H1 (cell line): ENCODE data around the gene GDPGP1. TPM values are rescaled to one million over a fixed set of nuclear protein-coding genes. Genes with fewer than 3 reads are reported as not detected.

Experiments
- CTCF ChIA-PET: fragments of 300-600 bp; sonication (Branson Sonifier 250); formaldehyde crosslinking; loops from one replicate; lab custom pipeline; 2021; ENCODE audit not compliant: partially characterized antibody; lab: Charles Lee
- POLR2A ChIA-PET: fragments of 300-600 bp; sonication (Branson Sonifier 250); formaldehyde crosslinking; loops from one replicate; lab custom pipeline; 2021; ENCODE audit warnings: inconsistent platforms; ENCODE audit not compliant: partially characterized antibody; lab: Charles Lee
- DNase-seq, 2 experiments: peaks; one replicate each; pipeline versions ENCODE4 v3.0.0 to v3.0.0-alpha.2; 2010 to 2022; ENCODE audit warnings: low spot score in 2 of 2, low read depth in 1 of 2, mixed read lengths in 1 of 2
- FAIRE-seq: peaks from 2 replicates; lab custom pipeline; 2011; peaks lifted over from hg19 to GRCh38; lab: Jason Lieb, UNC
- H2AFZ ChIP-seq: 2 replicates; pipeline ENCODE4 v1.8.1; 2012; ENCODE audit warnings: low read length, inconsistent platforms
- H2AK5ac ChIP-seq: 2 replicates; pipeline ENCODE4 v1.6.1; 2013; ENCODE audit warnings: low read depth, low read length
- H2BK120ac ChIP-seq: replicated peaks from 2 replicates; pipeline ENCODE3; 2013; ENCODE audit warnings: low read depth, low read length, inconsistent platforms
- H2BK12ac ChIP-seq: 2 replicates; pipeline ENCODE4 v1.6.1; 2013; ENCODE audit warnings: low read depth, low read length
- H2BK15ac ChIP-seq: 2 replicates; pipeline ENCODE4 v1.6.1; 2013; ENCODE audit warnings: low read length
- H2BK20ac ChIP-seq: 2 replicates; pipeline ENCODE4 v1.6.1; 2013; ENCODE audit warnings: low read length
- H2BK5ac ChIP-seq: 2 replicates; pipeline ENCODE4 v1.6.1; 2013; ENCODE audit warnings: low read depth, low read length
- H3K14ac ChIP-seq: 2 replicates; pipeline ENCODE4 v1.6.1; 2013; ENCODE audit warnings: inconsistent platforms; ENCODE audit not compliant: insufficient read length
- H3K18ac ChIP-seq: 2 replicates; pipeline ENCODE4 v1.6.1; 2013; ENCODE audit warnings: low read length; ENCODE audit errors: extremely low read depth
- H3K23ac ChIP-seq: 2 replicates; pipeline ENCODE4 v1.6.1; 2013; ENCODE audit warnings: inconsistent platforms; ENCODE audit not compliant: insufficient read length
- H3K23me2 ChIP-seq: 2 replicates; pipeline ENCODE4 v1.6.1; 2013; ENCODE audit warnings: low read depth, low read length
- H3K27ac ChIP-seq: 2 replicates; pipeline ENCODE4 v1.6.1; 2011; ENCODE audit warnings: low read depth, low read length, inconsistent platforms
- H3K27me3 ChIP-seq, 4 experiments: replicated peaks in 1 of 4; 1 replicate in 1 of 4; 2 replicates in 3 of 4; pipeline versions ENCODE4 v1.6.1 to v1.8.1; 2011 to 2013; ENCODE audit warnings: low read length in 3 of 4, mild to moderate bottlenecking in 3 of 4, inconsistent platforms in 2 of 4, mixed read lengths in 2 of 4, moderate library complexity in 1 of 4; ENCODE audit not compliant: control insufficient read depth in 3 of 4, insufficient read depth in 3 of 4; ENCODE audit errors: extremely low read depth in 1 of 4
- H3K36me3 ChIP-seq, 4 experiments: 2 replicates each; pipeline versions ENCODE4 v1.6.1 to v1.8.1; 2011 to 2013; ENCODE audit warnings: mild to moderate bottlenecking in 4 of 4, low read length in 3 of 4, moderate library complexity in 2 of 4, control low read depth in 1 of 4, inconsistent platforms in 1 of 4; ENCODE audit not compliant: insufficient read depth in 4 of 4, control insufficient read depth in 2 of 4
- H3K4ac ChIP-seq: replicated peaks from 2 replicates; pipeline ENCODE3; 2013; ENCODE audit warnings: low read length, low read depth, mixed read lengths, inconsistent platforms; ENCODE audit not compliant: insufficient read length
- H3K4me1 ChIP-seq, 4 experiments: replicated peaks in 1 of 4; 1 replicate in 1 of 4; 2 replicates in 3 of 4; pipeline versions ENCODE4 v1.6.1 to v1.8.1; 2011 to 2013; ENCODE audit warnings: low read length in 3 of 4, inconsistent platforms in 2 of 4, mixed read lengths in 1 of 4; ENCODE audit not compliant: insufficient read depth in 4 of 4, control insufficient read depth in 3 of 4
- H3K4me2 ChIP-seq, 2 experiments: 2 replicates each; pipeline versions ENCODE4 v1.6.1 to v1.8.1; 2011 to 2013; ENCODE audit warnings: low read depth in 2 of 2, low read length in 2 of 2, control low read depth in 1 of 2, inconsistent platforms in 1 of 2, mild to moderate bottlenecking in 1 of 2; ENCODE audit not compliant: insufficient read depth in 1 of 2
- H3K4me3 ChIP-seq, 4 experiments: fragments of 200-600, 300-600 bp in 1 of 4; sonication (generic), shearing (Covaris generic), sonication (Bioruptor Twin) in 1 of 4; 2 replicates each; pipeline versions ENCODE4 v1.5.1 to v1.8.1; 2011 to 2016; ENCODE audit warnings: low read length in 4 of 4, low read depth in 3 of 4, control low read depth in 2 of 4, inconsistent platforms in 2 of 4, mild to moderate bottlenecking in 2 of 4, mixed read lengths in 1 of 4, moderate library complexity in 1 of 4; ENCODE audit not compliant: insufficient read depth in 2 of 4; ENCODE audit errors: extremely low read depth in 1 of 4
- H3K56ac ChIP-seq: replicated peaks from 2 replicates; pipeline ENCODE3; 2013; ENCODE audit warnings: low read depth, mild to moderate bottlenecking, mixed read lengths, low read length, inconsistent platforms; ENCODE audit not compliant: insufficient read length
- H3K79me1 ChIP-seq: 2 replicates; pipeline ENCODE4 v1.6.1; 2013; ENCODE audit warnings: low read depth, low read length, control low read depth
- H3K79me2 ChIP-seq, 2 experiments: 2 replicates each; pipeline versions ENCODE4 v1.6.1 to v1.8.1; 2012 to 2013; ENCODE audit warnings: low read length in 2 of 2, mild to moderate bottlenecking in 2 of 2, inconsistent platforms in 1 of 2; ENCODE audit not compliant: insufficient read depth in 2 of 2, control insufficient read depth in 1 of 2
- H3K9ac ChIP-seq, 4 experiments: replicated peaks in 1 of 4; 1 replicate in 1 of 4; 2 replicates in 3 of 4; pipeline versions ENCODE4 v1.6.1 to v1.8.1; 2011 to 2013; ENCODE audit warnings: low read depth in 3 of 4, low read length in 3 of 4, control low read depth in 2 of 4, mild to moderate bottlenecking in 2 of 4, moderate library complexity in 2 of 4, inconsistent platforms in 1 of 4; ENCODE audit errors: extremely low read depth in 1 of 4
- H3K9me3 ChIP-seq, 2 experiments: 2 replicates each; pipeline versions ENCODE4 v1.6.1 to v1.8.1; 2012 to 2013; ENCODE audit warnings: mild to moderate bottlenecking in 2 of 2, moderate library complexity in 2 of 2, control low read depth in 1 of 2, inconsistent platforms in 1 of 2, low read depth in 1 of 2, low read length in 1 of 2, mixed read lengths in 1 of 2; ENCODE audit not compliant: insufficient read depth in 2 of 2
- H4K20me1 ChIP-seq, 2 experiments: replicated peaks in 1 of 2; 2 replicates each; pipeline versions ENCODE3 to v1.8.1; 2011 to 2013; ENCODE audit warnings: inconsistent platforms in 2 of 2, low read length in 2 of 2, mild to moderate bottlenecking in 1 of 2; ENCODE audit not compliant: insufficient read depth in 2 of 2, control insufficient read depth in 1 of 2
- H4K5ac ChIP-seq: 2 replicates; pipeline ENCODE4 v1.6.1; 2013; ENCODE audit warnings: low read length, low read depth, mixed read lengths, inconsistent platforms; ENCODE audit not compliant: insufficient read length
- H4K8ac ChIP-seq: 2 replicates; pipeline ENCODE4 v1.8.0; 2013; ENCODE audit warnings: mild to moderate bottlenecking, moderate library complexity, low read length, inconsistent platforms; ENCODE audit not compliant: insufficient read depth; ENCODE audit errors: extremely low read depth
- H4K91ac ChIP-seq: replicated peaks from 2 replicates; pipeline ENCODE3; 2013; ENCODE audit warnings: low read length, mixed read lengths, inconsistent platforms; ENCODE audit not compliant: insufficient read length
- JUN ChIP-seq: IDR thresholded peaks from 2 replicates; pipeline ENCODE4 v1.6.1; 2011; ENCODE audit warnings: low read depth, mild to moderate bottlenecking, improper control_type of control experiment, low read length
- JUND ChIP-seq: IDR thresholded peaks from 2 replicates; pipeline ENCODE4 v1.6.1; 2011; ENCODE audit warnings: mild to moderate bottlenecking, improper control_type of control experiment, low read length
- KDM1A ChIP-seq: fragments of 200-600, 300-600 bp; sonication (generic); IDR thresholded peaks from 2 replicates; pipeline ENCODE4 v1.7.1; 2016; ENCODE audit warnings: mild to moderate bottlenecking, low read length, borderline replicate concordance
- RAD21 ChIP-seq, 2 experiments: IDR thresholded peaks in 1 of 2; conservative IDR thresholded peaks in 1 of 2; 2 replicates each; pipeline ENCODE4 v1.6.1; 2011; ENCODE audit warnings: low read depth in 2 of 2, low read length in 2 of 2, improper control_type of control experiment in 1 of 2, inconsistent platforms in 1 of 2, mild to moderate bottlenecking in 1 of 2, moderate library complexity in 1 of 2
- SUZ12 ChIP-seq: fragments of 200-600 bp; sonication (generic); IDR thresholded peaks from 2 replicates; pipeline ENCODE4 v1.6.1; 2012; ENCODE audit warnings: mild to moderate bottlenecking, inconsistent platforms, low read length, moderate library complexity, mixed read lengths
- TAF1 ChIP-seq: IDR thresholded peaks from 2 replicates; pipeline ENCODE4 v1.6.1; 2011; ENCODE audit warnings: mild to moderate bottlenecking, low read depth, low read length
- WGBS, 2 experiments: shearing (Covaris generic) in 1 of 2; methylation state at CpG; one replicate each; pipeline versions ENCODE4 v1.1.6 to v1.1.7; 2013 to 2015; ENCODE audit warnings: low lambda C conversion rate in 2 of 2, mixed read lengths in 2 of 2, inconsistent platforms in 1 of 2, low coverage in 1 of 2, missing lambda C conversion rate in 1 of 2; ENCODE audit not compliant: insufficient replicate concordance in 2 of 2, insufficient coverage in 1 of 2, insufficient read length in 1 of 2; ENCODE audit errors: extremely low coverage in 1 of 2, missing lambda C conversion rate in 1 of 2; 5-methylcytosine and 5-hydroxymethylcytosine counted together
- polyA plus RNA-seq, 7 experiments: library from polyadenylated mRNA; depleted of rRNA in 3 of 7; stranded (reverse) in 5 of 7; unstranded in 2 of 7; fragments of >200 nt in 5 of 7; fragments of 200-250 nt in 2 of 7; gene quantifications; 1 replicate in 5 of 7; 2 replicates in 1 of 7; 4 replicates in 1 of 7; pipeline versions ENCODE4 v1.2.1 to v1.2.3, GENCODE V29; 2011 to 2013; ENCODE audit warnings: missing spikeins in 2 of 7, mixed read lengths in 2 of 7
- total RNA-seq: library from RNA; stranded (reverse); fragmentation: NEBNext Ultra II Directional; extraction: Animal tissue kit (Norgen Biotek cat#: 25700); gene quantifications from 2 replicates; pipeline ENCODE4 v1.2.1, GENCODE V29; 2021
- TF ChIP-seq, protein P1 (sequence below), 3 experiments: IDR thresholded peaks; 1 replicate in 2 of 3; 2 replicates in 1 of 3; pipeline versions ENCODE4 v1.5.1 to v1.6.1; 2011; ENCODE audit warnings: low read length in 3 of 3, mild to moderate bottlenecking in 3 of 3, inconsistent platforms in 2 of 3, low read depth in 1 of 3, moderate library complexity in 1 of 3; ENCODE audit not compliant: insufficient read depth in 1 of 3; ENCODE audit errors: control extremely low read depth in 1 of 3
- TF ChIP-seq, protein P2 (sequence below): IDR thresholded peaks from 2 replicates; pipeline ENCODE4 v1.6.1; 2011; ENCODE audit warnings: low read length, improper control_type of control experiment

Gene GDPGP1
- total and polyA plus RNA-seq, 2 of the 8 experiments (the other 6 are each of a cell fraction or from before 2014, with no cell fraction given) = 1.8 to 5.6 TPM

DNA sequence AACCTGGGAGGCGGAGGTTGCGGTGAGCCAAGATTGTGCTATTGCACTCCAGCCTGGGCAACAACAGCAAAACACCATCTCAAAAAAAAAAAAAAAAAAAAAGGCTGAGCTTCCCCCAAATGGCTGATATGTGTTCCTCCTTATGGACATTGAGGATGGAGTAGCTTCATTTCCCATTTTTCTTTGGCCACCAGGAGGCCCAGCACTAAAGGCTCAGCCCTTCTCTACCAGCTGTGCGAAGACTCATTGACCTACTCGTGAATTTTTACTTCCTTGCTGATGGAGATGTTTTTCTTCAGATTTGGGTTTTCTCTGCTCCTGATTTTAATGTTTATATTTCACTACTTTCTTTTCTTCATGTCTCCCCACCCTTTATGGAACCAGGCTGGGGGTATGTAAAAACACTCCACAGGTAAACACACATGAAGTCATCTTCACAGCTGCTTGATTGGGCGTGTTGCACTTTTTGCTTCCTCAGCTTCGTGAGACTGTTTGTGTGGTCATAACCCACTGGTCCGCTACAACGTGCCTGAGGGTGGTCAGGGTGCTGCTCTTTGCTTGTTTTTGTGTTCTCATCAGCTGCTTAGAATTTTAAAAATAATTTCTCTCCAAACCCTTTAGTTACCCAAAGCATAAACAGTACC is 19.3 kb upstream of the GDPGP1 start:
- ChIA-PET POLR2A (interaction anchor here (1.0 to 4.8 kb wide), 3 partner anchors 10 to 29 kb away, joined by 3 to 25 read pairs (median 4); partner anchors contain the start of gene SEMA4B), CTCF (interaction anchor here (0.6 to 12.3 kb wide), 13 partner anchors 10 to 68 kb away, joined by 3 to 182 read pairs (median 5); partner anchors contain the start of genes CIB1 and SEMA4B)
- H3K23me2 ChIP-seq = no peaks in the 10 kb centered on the region; the same call in 1 of the 2 replicates
- H2BK12ac ChIP-seq = no peak overlapping the region
- H4K8ac ChIP-seq = no peak overlapping the region
- no peak overlapping the region for H3K9ac ChIP-seq
- WGBS, 2 experiments = 88% methylated on average over 6 of the region's 8 CpGs; no CpG with 5 or more reads in 1 of the 2 experiments
- peaks cover 0 to 4% (median 2%) of the 10 kb centered on the region in 4 experiments; a peak in 4 of 7 replicates for H3K4me1 ChIP-seq
- H4K91ac ChIP-seq = no peak overlapping the region
- H3K4me2 ChIP-seq = no peak overlapping the region
- H3K79me2 ChIP-seq = peaks cover 0 to 16% of the 10 kb centered on the region in 2 experiments; a peak in 1 of 4 replicates
- no peak overlapping the region for H4K5ac ChIP-seq
- TF ChIP-seq, protein P1, sequence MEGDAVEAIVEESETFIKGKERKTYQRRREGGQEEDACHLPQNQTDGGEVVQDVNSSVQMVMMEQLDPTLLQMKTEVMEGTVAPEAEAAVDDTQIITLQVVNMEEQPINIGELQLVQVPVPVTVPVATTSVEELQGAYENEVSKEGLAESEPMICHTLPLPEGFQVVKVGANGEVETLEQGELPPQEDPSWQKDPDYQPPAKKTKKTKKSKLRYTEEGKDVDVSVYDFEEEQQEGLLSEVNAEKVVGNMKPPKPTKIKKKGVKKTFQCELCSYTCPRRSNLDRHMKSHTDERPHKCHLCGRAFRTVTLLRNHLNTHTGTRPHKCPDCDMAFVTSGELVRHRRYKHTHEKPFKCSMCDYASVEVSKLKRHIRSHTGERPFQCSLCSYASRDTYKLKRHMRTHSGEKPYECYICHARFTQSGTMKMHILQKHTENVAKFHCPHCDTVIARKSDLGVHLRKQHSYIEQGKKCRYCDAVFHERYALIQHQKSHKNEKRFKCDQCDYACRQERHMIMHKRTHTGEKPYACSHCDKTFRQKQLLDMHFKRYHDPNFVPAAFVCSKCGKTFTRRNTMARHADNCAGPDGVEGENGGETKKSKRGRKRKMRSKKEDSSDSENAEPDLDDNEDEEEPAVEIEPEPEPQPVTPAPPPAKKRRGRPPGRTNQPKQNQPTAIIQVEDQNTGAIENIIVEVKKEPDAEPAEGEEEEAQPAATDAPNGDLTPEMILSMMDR (IDR thresholded peaks at IDR 0.05; ENCODE audit: control extremely low read depth in 1 of 3, insufficient read depth in 1 of 3, low read depth in 1 of 3, low read length in 3 of 3) = peak in 1 of 3 experiments; percentile 47; a peak in 2 of 4 replicates
- no peak for TF ChIP-seq KDM1A
- TF ChIP-seq RAD21 (IDR thresholded peaks at IDR 0.05 in 1 of 2, conservative IDR thresholded peaks at IDR 0.05 in 1 of 2; ENCODE audit: low read depth in 2 of 2, low read length in 2 of 2) = peak in 1 of 2 experiments; percentile 27; a peak in 1 of 4 replicates
- no peak for TF ChIP-seq JUN
- no peak for TF ChIP-seq TAF1
- no peak for TF ChIP-seq SUZ12
- no peak for TF ChIP-seq JUND
- TF ChIP-seq, protein P2, sequence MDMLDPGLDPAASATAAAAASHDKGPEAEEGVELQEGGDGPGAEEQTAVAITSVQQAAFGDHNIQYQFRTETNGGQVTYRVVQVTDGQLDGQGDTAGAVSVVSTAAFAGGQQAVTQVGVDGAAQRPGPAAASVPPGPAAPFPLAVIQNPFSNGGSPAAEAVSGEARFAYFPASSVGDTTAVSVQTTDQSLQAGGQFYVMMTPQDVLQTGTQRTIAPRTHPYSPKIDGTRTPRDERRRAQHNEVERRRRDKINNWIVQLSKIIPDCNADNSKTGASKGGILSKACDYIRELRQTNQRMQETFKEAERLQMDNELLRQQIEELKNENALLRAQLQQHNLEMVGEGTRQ = no peak
- H2AK5ac ChIP-seq = no peak overlapping the region
- no peak overlapping the region for H3K56ac ChIP-seq
- H3K4ac ChIP-seq = no peak overlapping the region
- H2BK15ac ChIP-seq = no peak overlapping the region
- no peak overlapping the region for H2BK120ac ChIP-seq
- no peak overlapping the region for H2BK5ac ChIP-seq
- H3K18ac ChIP-seq = no peak overlapping the region
- H3K36me3 ChIP-seq = peaks cover 0 to 5% (median 2%) of the 10 kb centered on the region in 4 experiments; a peak in 3 of 8 replicates
- no peaks in the 10 kb centered on the region for H3K9me3 ChIP-seq
- H3K27ac ChIP-seq = no peak overlapping the region
- no peak overlapping the region for H3K4me3 ChIP-seq
- H3K14ac ChIP-seq = no peak overlapping the region
- no peak overlapping the region for H2BK20ac ChIP-seq
- no peak for FAIRE-seq
- no peak for DNase-seq
- H2AFZ ChIP-seq = no peak overlapping the region
- H3K79me1 ChIP-seq = peaks cover 8% of the 10 kb centered on the region; the same call in 1 of the 2 replicates
- peaks cover 9 to 10% of the 10 kb centered on the region in 2 experiments for H4K20me1 ChIP-seq
- H3K27me3 ChIP-seq = no peaks in the 10 kb centered on the region
- H3K23ac ChIP-seq = no peak overlapping the region
